H1 (cell line): ENCODE data around the gene PRR14L. TPM values are rescaled to one million over a fixed set of nuclear protein-coding genes. Genes with fewer than 3 reads are reported as not detected.
A peak's percentile ranks its signal among the peaks of the same experiment; 100 is the strongest.

Experiments used
- CTCF ChIA-PET: fragments of 300-600 bp; sonication (Branson Sonifier 250); formaldehyde crosslinking; loops from one replicate; lab custom pipeline; 2021; ENCODE audit not compliant: partially characterized antibody; lab: Charles Lee
- POLR2A ChIA-PET: fragments of 300-600 bp; sonication (Branson Sonifier 250); formaldehyde crosslinking; loops from one replicate; lab custom pipeline; 2021; ENCODE audit warnings: inconsistent platforms; ENCODE audit not compliant: partially characterized antibody; lab: Charles Lee
- DNase-seq, 2 experiments: peaks; one replicate each; pipeline versions ENCODE4 v3.0.0 to v3.0.0-alpha.2; 2010 to 2022; ENCODE audit warnings: low spot score in 2 of 2, low read depth in 1 of 2, mixed read lengths in 1 of 2
- FAIRE-seq: peaks from 2 replicates; lab custom pipeline; 2011; peaks lifted over from hg19 to GRCh38; lab: Jason Lieb, UNC
- H2AFZ ChIP-seq: 2 replicates; pipeline ENCODE4 v1.8.1; 2012; ENCODE audit warnings: low read length, inconsistent platforms
- H2AK5ac ChIP-seq: 2 replicates; pipeline ENCODE4 v1.6.1; 2013; ENCODE audit warnings: low read depth, low read length
- H2BK120ac ChIP-seq: replicated peaks from 2 replicates; pipeline ENCODE3; 2013; ENCODE audit warnings: low read depth, low read length, inconsistent platforms
- H2BK12ac ChIP-seq: 2 replicates; pipeline ENCODE4 v1.6.1; 2013; ENCODE audit warnings: low read depth, low read length
- H2BK15ac ChIP-seq: 2 replicates; pipeline ENCODE4 v1.6.1; 2013; ENCODE audit warnings: low read length
- H2BK20ac ChIP-seq: 2 replicates; pipeline ENCODE4 v1.6.1; 2013; ENCODE audit warnings: low read length
- H2BK5ac ChIP-seq: 2 replicates; pipeline ENCODE4 v1.6.1; 2013; ENCODE audit warnings: low read depth, low read length
- H3K14ac ChIP-seq: 2 replicates; pipeline ENCODE4 v1.6.1; 2013; ENCODE audit warnings: inconsistent platforms; ENCODE audit not compliant: insufficient read length
- H3K18ac ChIP-seq: 2 replicates; pipeline ENCODE4 v1.6.1; 2013; ENCODE audit warnings: low read length; ENCODE audit errors: extremely low read depth
- H3K23ac ChIP-seq: 2 replicates; pipeline ENCODE4 v1.6.1; 2013; ENCODE audit warnings: inconsistent platforms; ENCODE audit not compliant: insufficient read length
- H3K23me2 ChIP-seq: 2 replicates; pipeline ENCODE4 v1.6.1; 2013; ENCODE audit warnings: low read depth, low read length
- H3K27ac ChIP-seq: 2 replicates; pipeline ENCODE4 v1.6.1; 2011; ENCODE audit warnings: low read depth, low read length, inconsistent platforms
- H3K27me3 ChIP-seq, 4 experiments: replicated peaks in 1 of 4; 1 replicate in 1 of 4; 2 replicates in 3 of 4; pipeline versions ENCODE4 v1.6.1 to v1.8.1; 2011 to 2013; ENCODE audit warnings: low read length in 3 of 4, mild to moderate bottlenecking in 3 of 4, inconsistent platforms in 2 of 4, mixed read lengths in 2 of 4, moderate library complexity in 1 of 4; ENCODE audit not compliant: control insufficient read depth in 3 of 4, insufficient read depth in 3 of 4; ENCODE audit errors: extremely low read depth in 1 of 4
- H3K36me3 ChIP-seq, 4 experiments: 2 replicates each; pipeline versions ENCODE4 v1.6.1 to v1.8.1; 2011 to 2013; ENCODE audit warnings: mild to moderate bottlenecking in 4 of 4, low read length in 3 of 4, moderate library complexity in 2 of 4, control low read depth in 1 of 4, inconsistent platforms in 1 of 4; ENCODE audit not compliant: insufficient read depth in 4 of 4, control insufficient read depth in 2 of 4
- H3K4ac ChIP-seq: replicated peaks from 2 replicates; pipeline ENCODE3; 2013; ENCODE audit warnings: low read length, low read depth, mixed read lengths, inconsistent platforms; ENCODE audit not compliant: insufficient read length
- H3K4me1 ChIP-seq, 4 experiments: replicated peaks in 1 of 4; 1 replicate in 1 of 4; 2 replicates in 3 of 4; pipeline versions ENCODE4 v1.6.1 to v1.8.1; 2011 to 2013; ENCODE audit warnings: low read length in 3 of 4, inconsistent platforms in 2 of 4, mixed read lengths in 1 of 4; ENCODE audit not compliant: insufficient read depth in 4 of 4, control insufficient read depth in 3 of 4
- H3K4me2 ChIP-seq, 2 experiments: 2 replicates each; pipeline versions ENCODE4 v1.6.1 to v1.8.1; 2011 to 2013; ENCODE audit warnings: low read depth in 2 of 2, low read length in 2 of 2, control low read depth in 1 of 2, inconsistent platforms in 1 of 2, mild to moderate bottlenecking in 1 of 2; ENCODE audit not compliant: insufficient read depth in 1 of 2
- H3K4me3 ChIP-seq, 4 experiments: fragments of 200-600, 300-600 bp in 1 of 4; sonication (generic), shearing (Covaris generic), sonication (Bioruptor Twin) in 1 of 4; 2 replicates each; pipeline versions ENCODE4 v1.5.1 to v1.8.1; 2011 to 2016; ENCODE audit warnings: low read length in 4 of 4, low read depth in 3 of 4, control low read depth in 2 of 4, inconsistent platforms in 2 of 4, mild to moderate bottlenecking in 2 of 4, mixed read lengths in 1 of 4, moderate library complexity in 1 of 4; ENCODE audit not compliant: insufficient read depth in 2 of 4; ENCODE audit errors: extremely low read depth in 1 of 4
- H3K56ac ChIP-seq: replicated peaks from 2 replicates; pipeline ENCODE3; 2013; ENCODE audit warnings: low read depth, mild to moderate bottlenecking, mixed read lengths, low read length, inconsistent platforms; ENCODE audit not compliant: insufficient read length
- H3K79me1 ChIP-seq: 2 replicates; pipeline ENCODE4 v1.6.1; 2013; ENCODE audit warnings: low read depth, low read length, control low read depth
- H3K79me2 ChIP-seq, 2 experiments: 2 replicates each; pipeline versions ENCODE4 v1.6.1 to v1.8.1; 2012 to 2013; ENCODE audit warnings: low read length in 2 of 2, mild to moderate bottlenecking in 2 of 2, inconsistent platforms in 1 of 2; ENCODE audit not compliant: insufficient read depth in 2 of 2, control insufficient read depth in 1 of 2
- H3K9ac ChIP-seq, 4 experiments: replicated peaks in 1 of 4; 1 replicate in 1 of 4; 2 replicates in 3 of 4; pipeline versions ENCODE4 v1.6.1 to v1.8.1; 2011 to 2013; ENCODE audit warnings: low read depth in 3 of 4, low read length in 3 of 4, control low read depth in 2 of 4, mild to moderate bottlenecking in 2 of 4, moderate library complexity in 2 of 4, inconsistent platforms in 1 of 4; ENCODE audit errors: extremely low read depth in 1 of 4
- H3K9me3 ChIP-seq, 2 experiments: 2 replicates each; pipeline versions ENCODE4 v1.6.1 to v1.8.1; 2012 to 2013; ENCODE audit warnings: mild to moderate bottlenecking in 2 of 2, moderate library complexity in 2 of 2, control low read depth in 1 of 2, inconsistent platforms in 1 of 2, low read depth in 1 of 2, low read length in 1 of 2, mixed read lengths in 1 of 2; ENCODE audit not compliant: insufficient read depth in 2 of 2
- H4K20me1 ChIP-seq, 2 experiments: replicated peaks in 1 of 2; 2 replicates each; pipeline versions ENCODE3 to v1.8.1; 2011 to 2013; ENCODE audit warnings: inconsistent platforms in 2 of 2, low read length in 2 of 2, mild to moderate bottlenecking in 1 of 2; ENCODE audit not compliant: insufficient read depth in 2 of 2, control insufficient read depth in 1 of 2
- H4K5ac ChIP-seq: 2 replicates; pipeline ENCODE4 v1.6.1; 2013; ENCODE audit warnings: low read length, low read depth, mixed read lengths, inconsistent platforms; ENCODE audit not compliant: insufficient read length
- H4K8ac ChIP-seq: 2 replicates; pipeline ENCODE4 v1.8.0; 2013; ENCODE audit warnings: mild to moderate bottlenecking, moderate library complexity, low read length, inconsistent platforms; ENCODE audit not compliant: insufficient read depth; ENCODE audit errors: extremely low read depth
- H4K91ac ChIP-seq: replicated peaks from 2 replicates; pipeline ENCODE3; 2013; ENCODE audit warnings: low read length, mixed read lengths, inconsistent platforms; ENCODE audit not compliant: insufficient read length
- HDAC6 ChIP-seq: IDR thresholded peaks from one replicate; pipeline ENCODE4 v1.7.1; 2012; ENCODE audit warnings: low read depth, mild to moderate bottlenecking, inconsistent platforms, low read length, moderate library complexity
- KDM1A ChIP-seq: fragments of 200-600, 300-600 bp; sonication (generic); IDR thresholded peaks from 2 replicates; pipeline ENCODE4 v1.7.1; 2016; ENCODE audit warnings: mild to moderate bottlenecking, low read length, borderline replicate concordance
- MAFK ChIP-seq: IDR thresholded peaks from 2 replicates; pipeline ENCODE4 v1.6.1; 2012; ENCODE audit warnings: low read depth, mild to moderate bottlenecking, improper control_type of control experiment, low read length
- NANOG ChIP-seq: IDR thresholded peaks from 2 replicates; pipeline ENCODE4 v1.6.1; 2011; ENCODE audit warnings: low read length, low read depth, mild to moderate bottlenecking, inconsistent platforms; ENCODE audit not compliant: insufficient read depth, poor library complexity, severe bottlenecking
- SP1 ChIP-seq: IDR thresholded peaks from 2 replicates; pipeline ENCODE4 v1.6.1; 2011; ENCODE audit warnings: low read depth, low read length
- TEAD4 ChIP-seq: IDR thresholded peaks from 2 replicates; pipeline ENCODE4 v1.6.1; 2012; ENCODE audit warnings: low read depth, low read length, inconsistent platforms, mixed read lengths
- ZNF274 ChIP-seq: IDR thresholded peaks from 2 replicates; pipeline ENCODE4 v1.7.0; 2012; ENCODE audit warnings: low read length, borderline replicate concordance; ENCODE audit errors: extremely low read depth
- WGBS, 2 experiments: shearing (Covaris generic) in 1 of 2; methylation state at CpG; one replicate each; pipeline versions ENCODE4 v1.1.6 to v1.1.7; 2013 to 2015; ENCODE audit warnings: low lambda C conversion rate in 2 of 2, mixed read lengths in 2 of 2, inconsistent platforms in 1 of 2, low coverage in 1 of 2, missing lambda C conversion rate in 1 of 2; ENCODE audit not compliant: insufficient replicate concordance in 2 of 2, insufficient coverage in 1 of 2, insufficient read length in 1 of 2; ENCODE audit errors: extremely low coverage in 1 of 2, missing lambda C conversion rate in 1 of 2; 5-methylcytosine and 5-hydroxymethylcytosine counted together
- polyA plus RNA-seq, 7 experiments: library from polyadenylated mRNA; depleted of rRNA in 3 of 7; stranded (reverse) in 5 of 7; unstranded in 2 of 7; fragments of >200 nt in 5 of 7; fragments of 200-250 nt in 2 of 7; gene quantifications; 1 replicate in 5 of 7; 2 replicates in 1 of 7; 4 replicates in 1 of 7; pipeline versions ENCODE4 v1.2.1 to v1.2.3, GENCODE V29; 2011 to 2013; ENCODE audit warnings: missing spikeins in 2 of 7, mixed read lengths in 2 of 7
- total RNA-seq: library from RNA; stranded (reverse); fragmentation: NEBNext Ultra II Directional; extraction: Animal tissue kit (Norgen Biotek cat#: 25700); gene quantifications from 2 replicates; pipeline ENCODE4 v1.2.1, GENCODE V29; 2021
- TF ChIP-seq, protein P1 (sequence below): IDR thresholded peaks from 2 replicates; pipeline ENCODE4 v1.6.1; 2011; ENCODE audit warnings: low read depth, mild to moderate bottlenecking, low read length; ENCODE audit not compliant: insufficient read depth
- TF ChIP-seq, protein P2 (sequence below), 3 experiments: IDR thresholded peaks; 1 replicate in 2 of 3; 2 replicates in 1 of 3; pipeline versions ENCODE4 v1.5.1 to v1.6.1; 2011; ENCODE audit warnings: low read length in 3 of 3, mild to moderate bottlenecking in 3 of 3, inconsistent platforms in 2 of 3, low read depth in 1 of 3, moderate library complexity in 1 of 3; ENCODE audit not compliant: insufficient read depth in 1 of 3; ENCODE audit errors: control extremely low read depth in 1 of 3

The PRR14L gene
- total and polyA plus RNA-seq, 2 of the 8 experiments (the other 6 are each of a cell fraction or from before 2014, with no cell fraction given), result 26.5 to 98.6 TPM

DNA sequence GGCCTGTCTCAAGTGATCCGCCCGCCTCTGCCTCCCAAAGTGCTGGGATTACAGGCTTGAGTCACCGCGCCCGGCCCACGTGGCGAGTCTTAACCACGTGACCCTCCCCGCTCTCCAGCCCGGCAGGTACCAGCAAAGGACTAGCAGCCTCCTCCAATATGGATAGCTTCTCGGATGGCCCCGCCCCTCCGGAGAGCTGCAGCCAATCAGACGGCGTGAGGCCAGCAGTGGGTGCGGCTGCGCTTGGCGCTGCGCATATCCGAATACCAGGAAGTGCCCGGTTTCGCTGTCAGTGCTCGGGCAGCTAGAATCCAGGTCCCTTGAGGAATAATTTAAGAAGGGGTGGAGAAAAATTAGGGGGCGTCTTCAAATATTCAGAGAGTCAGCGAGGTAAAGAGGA is 73.2 kb downstream of the PRR14L start:
- Histone ChIP-seq H3K4ac (no peak overlapping the region), H2BK5ac (no peak overlapping the region), H2BK15ac (no peak overlapping the region), H3K4me3 (peak overlapping the region in 3 of 4 experiments; percentile 10 to 56 (median 30); a peak in 3 of 8 replicates), H3K9me3 (no peaks in the 10 kb centered on the region), H3K14ac (no peak overlapping the region), H2BK12ac (no peak overlapping the region), H3K4me2 (peak overlapping the region; percentile 14 to 55; a peak in 3 of 4 replicates), H3K79me2 (no peaks in the 10 kb centered on the region), H3K79me1 (no peaks in the 10 kb centered on the region), H3K36me3 (no peaks in the 10 kb centered on the region), H3K4me1 (peaks cover 0 to 2% (median 0%) of the 10 kb centered on the region in 4 experiments; a peak in 1 of 7 replicates), H4K91ac (no peak overlapping the region), H2BK120ac (no peak overlapping the region), H3K23me2 (no peaks in the 10 kb centered on the region), H4K5ac (no peak overlapping the region), H3K23ac (no peak overlapping the region), H4K20me1 (peaks cover 0 to 2% of the 10 kb centered on the region in 2 experiments), H4K8ac (no peak overlapping the region), H3K56ac (no peak overlapping the region), H3K27ac (no peak overlapping the region), H2AK5ac (no peak overlapping the region), H3K18ac (no peak overlapping the region), H3K27me3 (peaks cover 0 to 4% (median 3%) of the 10 kb centered on the region in 4 experiments; a peak in 3 of 7 replicates), H3K9ac (no peak overlapping the region), H2AFZ (0 out of 2 replicates have a peak overlapping the region, but pooled peaks have one; percentile 48), H2BK20ac (no peak overlapping the region)
- ChIA-PET POLR2A (interaction anchor here (1.0 to 1.5 kb wide), 3 partner anchors 9 to 15 kb away, joined by 3 to 10 read pairs (median 5); partner anchors contain the start of gene PISD), CTCF (interaction anchor here (0.9 to 1.6 kb wide), 4 partner anchors 11 to 293 kb away, joined by 3 to 5 read pairs (median 4); partner anchors contain the start of gene PISD)
- DNase-seq, result peak; percentile 86 to 94
- FAIRE-seq, result no peak
- whole genome bisulfite sequencing, 2 experiments, result 19% methylated on average over 25 of the region's 25 CpGs; no CpG with 5 or more reads in 1 of the 2 experiments
- no peak for TF ChIP-seq NANOG
- TF ChIP-seq KDM1A, result peak; percentile 20; the same call in 1 of the 2 replicates
- TF ChIP-seq, protein P1, sequence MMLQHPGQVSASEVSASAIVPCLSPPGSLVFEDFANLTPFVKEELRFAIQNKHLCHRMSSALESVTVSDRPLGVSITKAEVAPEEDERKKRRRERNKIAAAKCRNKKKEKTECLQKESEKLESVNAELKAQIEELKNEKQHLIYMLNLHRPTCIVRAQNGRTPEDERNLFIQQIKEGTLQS, result peak; percentile 67; the same call in 1 of the 2 replicates
- TF ChIP-seq, protein P2, sequence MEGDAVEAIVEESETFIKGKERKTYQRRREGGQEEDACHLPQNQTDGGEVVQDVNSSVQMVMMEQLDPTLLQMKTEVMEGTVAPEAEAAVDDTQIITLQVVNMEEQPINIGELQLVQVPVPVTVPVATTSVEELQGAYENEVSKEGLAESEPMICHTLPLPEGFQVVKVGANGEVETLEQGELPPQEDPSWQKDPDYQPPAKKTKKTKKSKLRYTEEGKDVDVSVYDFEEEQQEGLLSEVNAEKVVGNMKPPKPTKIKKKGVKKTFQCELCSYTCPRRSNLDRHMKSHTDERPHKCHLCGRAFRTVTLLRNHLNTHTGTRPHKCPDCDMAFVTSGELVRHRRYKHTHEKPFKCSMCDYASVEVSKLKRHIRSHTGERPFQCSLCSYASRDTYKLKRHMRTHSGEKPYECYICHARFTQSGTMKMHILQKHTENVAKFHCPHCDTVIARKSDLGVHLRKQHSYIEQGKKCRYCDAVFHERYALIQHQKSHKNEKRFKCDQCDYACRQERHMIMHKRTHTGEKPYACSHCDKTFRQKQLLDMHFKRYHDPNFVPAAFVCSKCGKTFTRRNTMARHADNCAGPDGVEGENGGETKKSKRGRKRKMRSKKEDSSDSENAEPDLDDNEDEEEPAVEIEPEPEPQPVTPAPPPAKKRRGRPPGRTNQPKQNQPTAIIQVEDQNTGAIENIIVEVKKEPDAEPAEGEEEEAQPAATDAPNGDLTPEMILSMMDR (IDR thresholded peaks at IDR 0.05; ENCODE audit: control extremely low read depth in 1 of 3, insufficient read depth in 1 of 3, low read depth in 1 of 3, low read length in 3 of 3), result no peak
- TF ChIP-seq MAFK, result no peak
- TF ChIP-seq TEAD4, result 0 out of 2 replicates have a peak, but pooled peaks have one; percentile 30
- no peak for TF ChIP-seq ZNF274
- no peak for TF ChIP-seq HDAC6
- 0 out of 2 replicates have a peak, but pooled peaks have one; percentile 27 for TF ChIP-seq SP1
